Lower lobe of right lung (tissue), 2 donors: ENCODE measurements around the gene ZNF695. TPM values are rescaled to one million over a fixed set of nuclear protein-coding genes. Genes with fewer than 3 reads are reported as not detected.

Experiments used
- ATAC-seq, 2 donors: fragments of 200-7000 bp; cut with Tn5 transposase; one replicate each; pipeline ENCODE4 v1.9.1; 2020 to 2022; ENCODE audit warnings: mild to moderate bottlenecking in 2 of 2, moderate library complexity in 2 of 2
- DNase-seq: peaks from one replicate; pipeline ENCODE4 v3.0.0-alpha.2; 2020
- H3K27ac ChIP-seq: fragments of 200-600 bp; one replicate; pipeline ENCODE4 v1.8.0; 2022
- H3K27me3 ChIP-seq: fragments of 200-600 bp; one replicate; pipeline ENCODE4 v1.8.0; 2022; ENCODE audit warnings: low read depth
- H3K36me3 ChIP-seq: fragments of 200-600 bp; one replicate; pipeline ENCODE4 v1.8.0; 2022; ENCODE audit warnings: mild to moderate bottlenecking
- H3K4me1 ChIP-seq: fragments of 200-600 bp; one replicate; pipeline ENCODE4 v1.8.0; 2022
- H3K4me3 ChIP-seq: fragments of 200-600 bp; one replicate; pipeline ENCODE4 v1.8.0; 2022; ENCODE audit warnings: mild to moderate bottlenecking
- H3K9me3 ChIP-seq: fragments of 200-600 bp; one replicate; pipeline ENCODE4 v1.8.0; 2022
- intact Hi-C: fragments of 100-400 bp; cut with DNase I; formaldehyde crosslinking; loops from one replicate; pipeline ENCODE4 v1.11.0; 2022
- total RNA-seq: library from RNA; stranded (reverse); fragmentation: NEBNext Ultra II Directional; extraction: Animal tissue kit (Norgen Biotek cat#: 25700); gene quantifications from one replicate; pipeline ENCODE4 v1.2.1, GENCODE V29; 2021
- TF ChIP-seq, protein P1 (sequence below): fragments of 200-600 bp; IDR thresholded peaks from one replicate; pipeline ENCODE4 v1.8.0; 2022; ENCODE audit warnings: antibody characterized with exemption, mild to moderate bottlenecking
- donor health status: DM: no; HTN: yes; CAD: no; lungs with severe emphysema.

The ZNF695 gene
- total RNA-seq, 1 donor from 2014 or later = not detected

DNA sequence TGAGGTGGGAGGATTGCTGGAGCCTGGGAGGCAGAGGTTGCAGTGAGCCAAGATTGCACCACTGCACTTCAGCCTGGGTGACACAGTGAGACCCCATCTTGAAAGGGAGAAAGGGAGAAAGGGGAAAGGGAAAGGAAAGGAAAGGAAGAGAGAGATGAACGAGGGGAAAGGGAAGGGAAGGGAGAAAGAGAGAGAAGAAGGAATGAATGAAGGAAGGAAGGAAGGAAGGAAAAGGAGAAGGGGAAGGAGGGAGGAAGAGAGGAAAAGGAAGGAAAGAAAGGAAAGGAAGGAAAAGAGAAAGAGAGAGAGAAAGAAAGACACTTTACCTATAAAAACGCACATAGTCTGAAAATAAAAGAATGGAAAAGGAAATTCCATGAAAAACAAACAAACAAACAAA lies 18.0 kb downstream of the ZNF695 start:
- TF ChIP-seq, protein P1, sequence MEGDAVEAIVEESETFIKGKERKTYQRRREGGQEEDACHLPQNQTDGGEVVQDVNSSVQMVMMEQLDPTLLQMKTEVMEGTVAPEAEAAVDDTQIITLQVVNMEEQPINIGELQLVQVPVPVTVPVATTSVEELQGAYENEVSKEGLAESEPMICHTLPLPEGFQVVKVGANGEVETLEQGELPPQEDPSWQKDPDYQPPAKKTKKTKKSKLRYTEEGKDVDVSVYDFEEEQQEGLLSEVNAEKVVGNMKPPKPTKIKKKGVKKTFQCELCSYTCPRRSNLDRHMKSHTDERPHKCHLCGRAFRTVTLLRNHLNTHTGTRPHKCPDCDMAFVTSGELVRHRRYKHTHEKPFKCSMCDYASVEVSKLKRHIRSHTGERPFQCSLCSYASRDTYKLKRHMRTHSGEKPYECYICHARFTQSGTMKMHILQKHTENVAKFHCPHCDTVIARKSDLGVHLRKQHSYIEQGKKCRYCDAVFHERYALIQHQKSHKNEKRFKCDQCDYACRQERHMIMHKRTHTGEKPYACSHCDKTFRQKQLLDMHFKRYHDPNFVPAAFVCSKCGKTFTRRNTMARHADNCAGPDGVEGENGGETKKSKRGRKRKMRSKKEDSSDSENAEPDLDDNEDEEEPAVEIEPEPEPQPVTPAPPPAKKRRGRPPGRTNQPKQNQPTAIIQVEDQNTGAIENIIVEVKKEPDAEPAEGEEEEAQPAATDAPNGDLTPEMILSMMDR = no peak
- no peak overlapping the region for H3K27ac ChIP-seq
- intact Hi-C loops = no loop called here
- DNase-seq (no peak), ATAC-seq (no peak)
- peaks cover 88% of the 10 kb centered on the region for H3K9me3 ChIP-seq
- H3K4me1 ChIP-seq = no peaks in the 10 kb centered on the region
- H3K4me3 ChIP-seq = no peak overlapping the region
- no peaks in the 10 kb centered on the region for H3K27me3 ChIP-seq
- no peaks in the 10 kb centered on the region for H3K36me3 ChIP-seq

DNA sequence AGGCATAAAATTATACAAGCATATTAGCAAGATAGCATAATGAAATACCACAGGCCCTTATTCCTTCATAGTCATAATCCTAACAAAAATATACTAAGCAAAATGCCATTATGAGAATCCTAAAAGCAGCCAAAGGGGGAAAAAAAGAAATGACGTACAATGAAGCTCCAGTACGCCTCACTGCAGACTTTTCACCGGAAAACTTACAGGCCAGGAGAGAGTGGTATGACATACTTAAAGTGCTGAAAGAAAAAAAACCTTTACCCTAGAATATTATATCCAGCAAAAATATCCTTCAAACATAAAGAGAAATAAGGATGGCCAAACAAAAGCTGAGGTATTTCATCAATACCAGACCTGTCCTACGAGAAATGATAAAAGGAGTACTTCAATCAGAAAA lies 19.5 kb downstream of the ZNF695 start:
- Histone ChIP-seq H3K27ac (no peak overlapping the region), H3K36me3 (no peaks in the 10 kb centered on the region), H3K4me1 (no peaks in the 10 kb centered on the region), H3K4me3 (no peak overlapping the region), H3K27me3 (no peaks in the 10 kb centered on the region), H3K9me3 (peaks cover 94% of the 10 kb centered on the region)
- intact Hi-C loops = no loop called here
- ATAC-seq = no peak
- no peak for DNase-seq
- TF ChIP-seq, protein P1 = no peak

DNA sequence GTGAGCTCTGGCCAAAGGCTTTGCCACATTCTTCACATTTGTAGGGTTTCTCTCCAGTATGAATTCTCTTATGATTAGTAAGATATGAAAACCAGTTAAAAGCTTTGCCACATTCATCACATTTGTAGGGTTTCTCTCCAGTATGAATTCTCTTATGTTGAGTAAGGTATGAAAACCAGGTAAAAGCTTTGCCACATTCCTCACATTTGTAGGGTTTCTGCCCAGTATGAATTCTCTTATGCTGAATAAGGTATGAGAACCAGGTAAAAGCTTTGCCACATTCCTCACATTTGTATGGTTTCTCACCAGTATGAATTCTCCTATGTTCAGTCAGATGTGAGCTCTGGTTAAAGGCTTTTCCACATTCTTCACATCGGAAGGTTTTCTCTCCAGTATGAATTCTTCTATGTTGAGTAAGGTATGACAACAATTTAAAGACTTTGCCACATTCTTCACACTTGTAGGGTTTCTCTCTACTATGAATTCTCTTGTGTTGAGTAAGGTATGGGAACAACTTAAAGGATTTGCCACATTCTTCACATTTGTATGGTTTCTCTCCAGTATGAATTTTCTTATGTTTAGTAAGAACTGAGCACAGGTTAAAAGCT lies 20.7 kb downstream of the ZNF695 start:
- Histone ChIP-seq H3K27ac (no peak overlapping the region), H3K4me3 (no peak overlapping the region), H3K27me3 (no peaks in the 10 kb centered on the region), H3K4me1 (no peaks in the 10 kb centered on the region), H3K36me3 (no peaks in the 10 kb centered on the region), H3K9me3 (peaks cover 92% of the 10 kb centered on the region)
- intact Hi-C loops = no loop called here
- ATAC-seq (no peak), DNase-seq (no peak)
- TF ChIP-seq, protein P1 = no peak

DNA sequence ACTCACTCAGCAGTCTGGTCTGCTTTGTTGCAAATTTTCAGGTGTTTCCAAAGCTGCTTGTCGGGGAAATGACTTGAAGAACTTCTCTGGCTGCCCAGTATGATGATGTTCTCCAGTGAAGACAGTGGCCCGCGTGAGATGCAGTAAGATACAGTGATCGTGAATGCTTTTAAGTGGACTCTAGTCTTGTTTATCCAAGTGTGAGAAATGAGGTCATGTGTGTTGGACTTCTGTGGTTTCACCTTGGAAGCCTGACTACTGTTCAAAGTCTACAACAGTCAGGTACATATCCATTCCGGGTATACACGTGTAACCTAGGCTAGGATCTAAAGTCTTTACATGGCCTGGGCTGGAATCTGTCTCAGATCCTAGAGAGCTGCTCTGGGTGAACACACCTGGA lies 29.1 kb downstream of the ZNF695 start:
- Histone ChIP-seq H3K4me3 (no peak overlapping the region), H3K27me3 (no peaks in the 10 kb centered on the region), H3K27ac (no peak overlapping the region), H3K9me3 (peaks cover 21% of the 10 kb centered on the region), H3K4me1 (no peaks in the 10 kb centered on the region), H3K36me3 (no peaks in the 10 kb centered on the region)
- ATAC-seq = no peak
- intact Hi-C loops = no loop called here
- no peak for DNase-seq
- TF ChIP-seq, protein P1 = no peak

DNA sequence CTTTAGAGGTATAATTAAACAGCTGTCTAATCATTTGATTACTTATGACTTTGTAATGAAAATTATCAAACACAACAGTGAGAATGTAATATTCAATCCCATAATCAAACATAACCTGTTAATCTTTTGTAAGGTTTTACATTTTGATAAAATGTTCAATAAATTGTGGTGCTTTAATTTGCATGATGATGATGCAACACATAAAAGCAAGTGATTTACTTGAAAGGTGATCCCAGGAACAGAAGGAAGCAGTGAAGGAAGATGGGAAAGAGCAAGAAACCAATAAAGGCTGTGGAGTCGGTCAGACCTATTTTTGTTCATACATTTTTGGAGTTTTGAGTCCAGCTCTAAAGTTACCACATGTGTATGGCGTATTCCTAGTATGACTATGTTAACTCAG lies 29.6 kb downstream of the ZNF695 start:
- ATAC-seq (no peak), DNase-seq (no peak)
- Histone ChIP-seq H3K4me3 (no peak overlapping the region), H3K27me3 (no peaks in the 10 kb centered on the region), H3K27ac (no peak overlapping the region), H3K36me3 (no peaks in the 10 kb centered on the region), H3K4me1 (no peaks in the 10 kb centered on the region), H3K9me3 (peaks cover 16% of the 10 kb centered on the region)
- TF ChIP-seq, protein P1 = no peak
- intact Hi-C loops = no loop called here
